HepG2 (cell line): ENCODE measurements around the gene DIP2C. TPM values are rescaled to one million over a fixed set of nuclear protein-coding genes. Genes with fewer than 3 reads are reported as not detected.

Experiments used
- ATAC-seq: fragments of 200-7000 bp; cut with Tn5 transposase; 3 replicates; pipeline ENCODE4 v1.9.1; 2020; ENCODE audit warnings: mild to moderate bottlenecking, moderate library complexity
- BruUV-seq: library from RNA; stranded (reverse); fragments of 400-500 nt; replicated peaks from 2 replicates; lab custom pipeline; 2021; lab: Mats Ljungman, UMichigan
- CTCF ChIA-PET: fragments of 300-600 bp; formaldehyde crosslinking; extraction: SDS; loops from one replicate; lab custom pipeline; 2021; ENCODE audit warnings: low total read pairs, inconsistent platforms, low intra/inter-chr PET ratio; lab: Yijun Ruan, JAX
- POLR2A ChIA-PET: fragments of 350-600 bp; sonication (Branson Sonifier 250); formaldehyde crosslinking; loops from one replicate; lab custom pipeline; 2020; ENCODE audit warnings: antibody characterized with exemption, inconsistent platforms; lab: Yijun Ruan, JAX
- DNase-seq: peaks from one replicate; pipeline ENCODE4 v3.0.0-alpha.2; 2015; ENCODE audit warnings: low spot score
- FAIRE-seq: peaks from 3 replicates; lab custom pipeline; 2011; peaks lifted over from hg19 to GRCh38; lab: Jason Lieb, UNC
- H2AFZ ChIP-seq: one replicate; pipeline ENCODE4 v1.6.1; 2011; ENCODE audit warnings: low read length, inconsistent platforms
- H3K27ac ChIP-seq: fragments of 300-600 bp; 3 replicates; pipeline ENCODE4 v1.8.0; 2011; ENCODE audit warnings: mixed run types, mild to moderate bottlenecking, mixed read lengths, low read length, inconsistent platforms; ENCODE audit not compliant: insufficient read depth; ENCODE audit errors: extremely low read length
- H3K27me3 ChIP-seq, 2 experiments: fragments of 200-600 bp in 1 of 2; 2 replicates in 1 of 2; 3 replicates in 1 of 2; pipeline versions ENCODE4 v1.6.0 to v1.8.0; 2011; ENCODE audit warnings: low read length in 2 of 2, mild to moderate bottlenecking in 2 of 2, moderate library complexity in 2 of 2, inconsistent platforms in 1 of 2; ENCODE audit not compliant: insufficient read depth in 2 of 2, control insufficient read depth in 1 of 2
- H3K36me3 ChIP-seq, 2 experiments: fragments of 200-600 bp in 1 of 2; replicated peaks in 1 of 2; 2 replicates in 1 of 2; 3 replicates in 1 of 2; pipeline versions ENCODE4 v1.5.1 to v1.8.0; 2011; ENCODE audit warnings: low read length in 2 of 2, inconsistent platforms in 1 of 2; ENCODE audit not compliant: insufficient read depth in 2 of 2, control insufficient read depth in 1 of 2
- H3K4me1 ChIP-seq: 2 replicates; pipeline ENCODE4 v1.5.1; 2012; ENCODE audit warnings: low read length, inconsistent platforms; ENCODE audit not compliant: insufficient read depth
- H3K4me2 ChIP-seq: 2 replicates; pipeline ENCODE4 v1.6.0; 2011; ENCODE audit warnings: low read depth, low read length, inconsistent platforms
- H3K4me3 ChIP-seq, 3 experiments: fragments of 200-600 bp in 1 of 3; sonication (generic), shearing (Covaris generic) in 1 of 3; replicated peaks in 1 of 3; 2 replicates each; pipeline ENCODE4 v1.5.1; 2011 to 2016; ENCODE audit warnings: low read length in 3 of 3, inconsistent platforms in 2 of 3, low read depth in 2 of 3, mild to moderate bottlenecking in 2 of 3, control low read depth in 1 of 3, mixed read lengths in 1 of 3; ENCODE audit not compliant: insufficient read depth in 1 of 3
- H3K79me2 ChIP-seq: one replicate; pipeline ENCODE4 v1.6.1; 2011; ENCODE audit warnings: low read length, inconsistent platforms; ENCODE audit not compliant: insufficient read depth
- H3K9ac ChIP-seq: 2 replicates; pipeline ENCODE4 v1.6.0; 2011; ENCODE audit warnings: mild to moderate bottlenecking, low read depth, low read length, inconsistent platforms; ENCODE audit not compliant: insufficient read depth
- H3K9me3 ChIP-seq: 2 replicates; pipeline ENCODE4 v1.5.1; 2012; ENCODE audit warnings: mild to moderate bottlenecking, low read length
- H4K20me1 ChIP-seq: 2 replicates; pipeline ENCODE4 v1.6.0; 2011; ENCODE audit warnings: inconsistent platforms, mild to moderate bottlenecking, low read length, moderate library complexity; ENCODE audit not compliant: insufficient read depth
- AHDC1 ChIP-seq: sonication (generic); formaldehyde crosslinking; IDR thresholded peaks from 2 replicates; pipeline ENCODE4 v1.5.1; 2020; ENCODE audit warnings: mild to moderate bottlenecking, missing genetic modification reagents, borderline replicate concordance
- ATF1 ChIP-seq: IDR thresholded peaks from 2 replicates; pipeline ENCODE4 v1.6.1; 2016; ENCODE audit warnings: mild to moderate bottlenecking, control low read depth
- BCL6 ChIP-seq: IDR thresholded peaks from 2 replicates; pipeline ENCODE4 v1.6.1; 2016; ENCODE audit warnings: missing genetic modification reagents, missing compliant biosample characterization
- CEBPG ChIP-seq: IDR thresholded peaks from 2 replicates; pipeline ENCODE4 v1.6.1; 2016
- HDAC1 ChIP-seq: sonication (generic); formaldehyde crosslinking; IDR thresholded peaks from 2 replicates; pipeline ENCODE4 v1.5.1; 2020; ENCODE audit warnings: mild to moderate bottlenecking, missing genetic modification reagents
- HNRNPLL ChIP-seq: fragments of 200-400 bp; formaldehyde crosslinking; IDR thresholded peaks from 2 replicates; pipeline ENCODE4 v1.6.1; 2017; ENCODE audit warnings: mild to moderate bottlenecking, low read depth, low read length; ENCODE audit not compliant: poor library complexity, severe bottlenecking
- NR1H2 ChIP-seq: sonication (generic); formaldehyde crosslinking; IDR thresholded peaks from 2 replicates; pipeline ENCODE4 v1.8.1; 2022; ENCODE audit warnings: low read depth, missing genetic modification reagents, borderline replicate concordance
- PRMT3 ChIP-seq: sonication (generic); formaldehyde crosslinking; IDR thresholded peaks from 2 replicates; pipeline ENCODE4 v1.8.1; 2022; ENCODE audit warnings: low read depth, mild to moderate bottlenecking, moderate library complexity, missing genetic modification reagents, borderline replicate concordance
- SRSF1 ChIP-seq: fragments of 200-400 bp; formaldehyde crosslinking; optimal IDR thresholded peaks from 2 replicates; pipeline ENCODE3; 2017; ENCODE audit warnings: mild to moderate bottlenecking, low read depth, low read length, moderate library complexity
- TMF1 ChIP-seq: sonication (generic); formaldehyde crosslinking; IDR thresholded peaks from 2 replicates; pipeline ENCODE4 v1.8.1; 2022; ENCODE audit warnings: low read depth, missing genetic modification reagents
- ZBTB46 ChIP-seq: sonication (generic); formaldehyde crosslinking; IDR thresholded peaks from 2 replicates; pipeline ENCODE4 v1.4.0; 2020; ENCODE audit warnings: mild to moderate bottlenecking, missing genetic modification reagents, borderline replicate concordance
- ZNF138 ChIP-seq: sonication (generic); formaldehyde crosslinking; IDR thresholded peaks from 2 replicates; pipeline ENCODE4 v1.5.0; 2020; ENCODE audit warnings: mild to moderate bottlenecking, low read depth, missing genetic modification reagents
- ZNF20 ChIP-seq: sonication (generic); formaldehyde crosslinking; IDR thresholded peaks from 2 replicates; pipeline ENCODE4 v1.4.0; 2020; ENCODE audit warnings: mild to moderate bottlenecking, moderate library complexity, missing genetic modification reagents
- ZNF678 ChIP-seq: sonication (generic); formaldehyde crosslinking; IDR thresholded peaks from 2 replicates; pipeline ENCODE4 v1.4.0; 2020; ENCODE audit warnings: mild to moderate bottlenecking, missing genetic modification reagents
- ZNF891 ChIP-seq: sonication (generic); formaldehyde crosslinking; IDR thresholded peaks from 2 replicates; pipeline ENCODE4 v1.5.0; 2020; ENCODE audit warnings: mild to moderate bottlenecking, missing genetic modification reagents
- WGBS: methylation state at CpG from one replicate; pipeline ENCODE4 v1.1.6; 2017; ENCODE audit warnings: low lambda C conversion rate; 5-methylcytosine and 5-hydroxymethylcytosine counted together
- in situ Hi-C: cut with HindIII; loops from 2 replicates; pipeline ENCODE4 v1.10.0; 2017; ENCODE audit warnings: low pct_unique_long_range_greater_than_20kb; ENCODE audit not compliant: extremely low pct_ligation_motif_present
- intact Hi-C: fragments of 100-400 bp; cut with micrococcal nuclease; formaldehyde crosslinking; loops from one replicate; pipeline ENCODE4 v1.10.0; 2022; ENCODE audit not compliant: unreplicated experiment
- polyA plus RNA-seq, 8 experiments: library from polyadenylated mRNA; depleted of rRNA in 3 of 8; stranded (reverse) in 7 of 8; unstranded in 1 of 8; fragments of >200 nt; fragmentation: Illumina TruSeq in 4 of 8; extraction: Trizol in 4 of 8; gene quantifications; 2 replicates each; pipeline versions ENCODE4 v1.2.1 to v1.2.3, GENCODE V29; 2011 to 2016; ENCODE audit warnings: low read depth in 4 of 8, missing spikeins in 1 of 8, mixed read lengths in 1 of 8; ENCODE audit not compliant: insufficient read depth in 1 of 8
- total RNA-seq, 5 experiments: library from RNA; depleted of rRNA; stranded (reverse); fragments of >200 nt; fragmentation: Illumina TruSeq; extraction: Trizol; gene quantifications; 2 replicates each; pipeline ENCODE4 v1.2.3, GENCODE V29; 2016; ENCODE audit warnings: low read depth in 1 of 5

The DIP2C gene
- total and polyA plus RNA-seq, 2 of the 13 experiments (the other 11 are each of a cell fraction or from before 2014, with no cell fraction given), result 2.2 to 2.7 TPM

DNA sequence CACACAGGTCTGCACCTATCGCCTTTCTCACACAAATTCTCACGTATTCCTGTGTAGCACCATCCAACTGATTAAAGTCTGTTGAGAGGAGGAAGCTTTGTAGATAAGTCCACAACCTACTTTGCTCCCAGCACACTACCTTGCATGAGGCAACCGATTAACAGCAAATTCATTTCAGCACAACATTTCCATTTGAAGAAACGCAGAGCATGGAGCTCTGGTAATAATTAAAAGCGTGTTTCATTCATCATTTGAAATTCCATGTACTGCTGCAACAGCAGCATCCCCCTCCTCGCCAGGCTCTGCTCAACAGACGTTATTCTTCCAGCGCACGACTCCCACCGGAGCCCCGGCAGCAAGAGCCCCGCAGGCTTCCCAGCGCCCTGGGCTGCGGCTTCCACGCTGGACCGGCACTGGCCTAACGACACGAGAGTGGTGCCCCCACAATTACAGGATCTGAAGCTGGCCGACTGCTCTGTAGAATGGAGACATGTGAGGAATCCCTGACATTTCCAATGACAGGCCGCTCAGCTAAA, 118.8 kb downstream of the DIP2C start:
- H3K4me3 ChIP-seq, result no peak overlapping the region
- WGBS, result 83% methylated on average over 19 of the region's 20 CpGs
- H3K9me3 ChIP-seq, result no peaks in the 10 kb centered on the region
- no peak overlapping the region for H2AFZ ChIP-seq
- peaks cover 11% of the 10 kb centered on the region for H3K4me1 ChIP-seq
- no peaks in the 10 kb centered on the region for H3K36me3 ChIP-seq
- ATAC-seq (no peak), DNase-seq (no peak), FAIRE-seq (no peak)
- no peaks in the 10 kb centered on the region for H3K79me2 ChIP-seq
- ChIA-PET CTCF (no interaction called here), POLR2A (no interaction called here)
- no peak overlapping the region for H3K27ac ChIP-seq
- H3K27me3 ChIP-seq, result no peaks in the 10 kb centered on the region
- in situ Hi-C loops (no loop called here), intact Hi-C loops (loop anchor here (5.0 kb wide), 1 partner anchor 222 kb away; no protein-coding TSS in a partner anchor)
- no peaks in the 10 kb centered on the region for H4K20me1 ChIP-seq
- H3K4me2 ChIP-seq, result no peak overlapping the region
- TF ChIP-seq ZBTB46 (CRISPR knock-in tag) (no peak), ZNF891 (CRISPR knock-in tag) (no peak), ZNF20 (CRISPR knock-in tag) (no peak), NR1H2 (CRISPR knock-in tag) (no peak), ZNF138 (CRISPR knock-in tag) (no peak), BCL6 (CRISPR knock-in tag) (no peak), CEBPG (CRISPR knock-in tag) (no peak), ZNF678 (CRISPR knock-in tag) (no peak), AHDC1 (no peak), PRMT3 (CRISPR knock-in tag) (no peak), HDAC1 (no peak), HNRNPLL (no peak), ATF1 (CRISPR knock-in tag) (no peak), TMF1 (CRISPR knock-in tag) (no peak), SRSF1 (no peak)
- no peak overlapping the region for H3K9ac ChIP-seq
- no TSS peak for BruUV-seq
